Renal cortical epithelial cell (primary cell): ENCODE measurements around the gene PRKCZ. TPM values are rescaled to one million over a fixed set of nuclear protein-coding genes. Genes with fewer than 3 reads are reported as not detected.

Source experiments
- DNase-seq: peaks from one replicate; pipeline ENCODE4 v3.0.0-alpha.2; 2011; ENCODE audit warnings: low read depth
- total RNA-seq: library from RNA; depleted of rRNA; stranded (reverse); fragments of >200 nt; gene quantifications from 2 replicates; pipeline ENCODE4 v1.2.3, GENCODE V29; 2014

Gene PRKCZ
- total RNA-seq, 1 donor from 2014 or later, result 34.6 TPM

GRCh38 chr1:2194319-2194897 is 144.2 kb downstream of the PRKCZ start, which contains the start of gene FAAP20:
FAAP20 (minus strand) TSS chr1:2194772; CDS start chr1:2194749, 23 bp downstream.
- no peak for DNase-seq

- DNase-seq, result peak; percentile 57
These were observed 144.9 kb downstream of the PRKCZ start for GRCh38 chr1:2194898-2195673.

DNA sequence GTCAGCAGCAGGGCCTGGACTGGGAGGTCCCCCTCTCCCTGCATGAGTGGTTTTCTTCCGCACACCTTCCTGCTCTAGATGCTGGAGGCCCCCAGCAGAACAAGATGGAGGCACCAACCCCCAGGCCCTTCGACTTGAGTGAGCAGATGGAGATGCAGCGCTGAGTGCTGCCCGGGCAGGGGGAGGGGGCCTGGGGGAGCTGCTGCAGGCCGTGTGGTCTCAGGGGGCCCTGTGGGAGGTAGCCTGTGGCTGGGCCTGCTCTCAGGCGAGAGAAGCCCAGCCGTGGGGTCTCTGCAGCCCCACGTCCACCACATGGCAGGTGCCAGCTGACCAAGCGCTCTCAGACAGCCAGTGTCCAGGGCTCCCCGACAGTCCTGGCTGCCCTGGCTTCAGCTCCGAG is 145.6 kb downstream of the PRKCZ start:
- DNase-seq, result no peak

- no peak for DNase-seq
These were observed 146.9 kb downstream of the PRKCZ start for GRCh38 chr1:2196901-2197638.

DNA sequence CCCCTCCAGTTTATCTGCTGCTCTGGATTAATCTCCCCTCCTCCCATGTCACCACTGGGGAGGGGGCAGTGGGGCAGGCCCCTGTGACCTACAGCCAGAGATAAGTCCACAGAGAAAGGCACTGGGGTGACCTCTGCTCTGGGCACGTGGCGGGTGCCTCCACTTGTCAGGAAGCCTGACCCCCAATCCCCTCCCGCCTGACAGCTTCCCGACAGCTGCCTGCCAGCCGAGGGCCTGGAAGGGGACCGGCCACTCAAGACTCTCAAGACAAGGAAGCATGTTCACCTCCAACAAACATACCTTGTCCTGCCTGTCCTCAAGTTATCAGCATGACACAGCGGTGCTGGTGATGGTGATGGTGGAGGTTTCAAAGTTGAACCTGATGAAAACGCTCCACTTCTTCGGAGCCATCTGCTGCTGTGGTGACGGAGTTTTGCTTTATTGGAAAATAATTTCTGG is 147.5 kb downstream of the PRKCZ start:
- no peak for DNase-seq

DNA sequence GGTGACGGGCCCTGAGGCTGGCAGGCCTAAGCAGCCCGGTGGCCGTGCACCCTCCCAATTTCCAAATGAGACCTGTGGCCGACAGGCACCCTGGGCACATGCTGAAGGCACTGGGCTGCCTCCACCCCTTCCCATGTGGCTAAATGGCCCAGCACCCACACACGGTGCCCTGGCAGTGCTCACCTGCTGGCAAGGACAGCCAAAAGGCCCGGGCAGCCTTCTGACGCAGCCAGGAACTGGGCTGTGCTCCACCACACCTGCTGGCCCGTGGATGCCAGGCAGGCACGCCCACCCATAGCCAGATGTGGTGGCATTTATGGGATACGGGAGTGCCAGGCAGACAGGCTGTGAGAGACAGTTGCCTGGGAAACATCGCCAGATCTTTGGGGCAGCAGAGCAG is 148.4 kb downstream of the PRKCZ start:
- no peak for DNase-seq

- DNase-seq, result peak; percentile 78
These were observed 149.0 kb downstream of the PRKCZ start for GRCh38 chr1:2199042-2199810.

DNA sequence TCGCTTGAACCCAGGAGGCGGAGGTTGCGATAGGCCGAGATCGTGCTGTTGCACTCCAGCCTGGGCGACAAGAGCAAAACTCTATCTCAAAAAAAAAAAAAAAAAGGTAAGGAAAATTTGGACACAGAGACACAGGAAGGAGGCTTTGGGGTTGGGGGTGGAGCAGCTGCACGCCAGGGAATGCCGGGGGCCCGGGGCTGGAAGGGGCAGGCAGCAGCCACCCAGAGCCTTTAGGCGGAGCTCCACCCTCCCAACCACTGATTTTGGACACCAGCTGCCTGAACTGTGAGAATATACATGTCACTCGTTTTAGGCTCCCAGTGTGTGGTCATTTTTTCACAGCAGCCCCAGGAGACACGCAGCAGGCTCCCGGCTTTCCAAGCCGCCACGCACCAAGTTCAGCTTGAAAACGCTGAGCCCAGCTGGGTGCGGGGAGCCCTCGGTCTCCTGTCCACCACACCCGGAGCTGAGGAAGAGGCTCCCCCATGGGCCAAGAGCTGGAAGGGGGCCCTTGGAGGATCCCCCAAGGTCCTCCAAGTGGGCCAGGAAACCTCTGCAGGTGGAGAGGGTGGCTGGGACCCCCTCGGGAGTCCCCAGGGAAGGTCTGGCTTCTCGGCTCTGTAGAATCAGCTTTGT is 150.2 kb downstream of the PRKCZ start:
- DNase-seq, result no peak

DNA sequence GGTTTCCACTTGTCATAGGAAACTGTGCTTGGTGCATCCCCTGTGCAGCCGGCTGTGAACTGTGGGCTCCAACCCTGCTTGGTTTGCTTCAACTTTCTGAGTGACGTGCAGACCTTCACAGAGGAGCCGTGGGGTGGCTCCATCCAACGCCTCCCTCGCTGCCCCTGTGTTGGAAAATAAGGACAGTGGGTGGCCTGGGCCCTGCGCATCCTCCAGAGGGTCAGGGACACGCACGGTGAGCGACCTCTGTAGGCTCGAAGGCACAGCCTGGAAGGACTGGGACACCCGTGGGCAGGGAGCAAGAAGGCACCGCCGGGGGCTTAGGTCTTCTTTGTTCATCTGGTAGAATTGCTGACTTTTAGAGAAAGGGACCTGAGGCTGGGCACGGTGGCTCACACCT is 150.9 kb downstream of the PRKCZ start:
- no peak for DNase-seq

DNA sequence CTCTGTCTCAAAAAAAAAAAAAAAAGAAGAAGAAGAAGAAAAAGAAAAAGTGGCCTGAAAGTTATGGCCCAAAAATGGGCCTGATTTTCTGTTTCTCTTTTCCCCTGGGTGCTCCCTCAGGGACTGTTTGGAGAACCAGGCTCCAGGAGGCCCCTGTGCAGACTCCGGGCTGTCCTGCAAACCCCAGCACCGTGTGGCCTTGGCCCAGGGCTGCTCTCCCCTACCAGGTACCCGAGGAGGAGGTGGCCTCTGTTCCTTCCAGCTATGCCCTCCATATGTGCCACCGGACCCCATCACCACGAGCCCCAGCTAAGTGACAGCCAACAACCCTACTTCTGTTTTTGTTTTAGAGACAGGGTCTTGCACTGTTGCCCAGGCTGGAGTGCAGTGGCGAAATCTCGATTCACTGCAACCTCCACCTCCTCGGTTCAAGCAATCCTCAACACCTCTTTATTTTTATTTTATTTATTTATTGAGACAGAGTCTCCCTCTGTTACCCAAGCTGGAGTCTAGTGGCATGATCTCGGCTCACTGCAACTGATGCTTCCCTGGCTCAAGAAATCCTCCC is 151.9 kb downstream of the PRKCZ start:
- no peak for DNase-seq

DNA sequence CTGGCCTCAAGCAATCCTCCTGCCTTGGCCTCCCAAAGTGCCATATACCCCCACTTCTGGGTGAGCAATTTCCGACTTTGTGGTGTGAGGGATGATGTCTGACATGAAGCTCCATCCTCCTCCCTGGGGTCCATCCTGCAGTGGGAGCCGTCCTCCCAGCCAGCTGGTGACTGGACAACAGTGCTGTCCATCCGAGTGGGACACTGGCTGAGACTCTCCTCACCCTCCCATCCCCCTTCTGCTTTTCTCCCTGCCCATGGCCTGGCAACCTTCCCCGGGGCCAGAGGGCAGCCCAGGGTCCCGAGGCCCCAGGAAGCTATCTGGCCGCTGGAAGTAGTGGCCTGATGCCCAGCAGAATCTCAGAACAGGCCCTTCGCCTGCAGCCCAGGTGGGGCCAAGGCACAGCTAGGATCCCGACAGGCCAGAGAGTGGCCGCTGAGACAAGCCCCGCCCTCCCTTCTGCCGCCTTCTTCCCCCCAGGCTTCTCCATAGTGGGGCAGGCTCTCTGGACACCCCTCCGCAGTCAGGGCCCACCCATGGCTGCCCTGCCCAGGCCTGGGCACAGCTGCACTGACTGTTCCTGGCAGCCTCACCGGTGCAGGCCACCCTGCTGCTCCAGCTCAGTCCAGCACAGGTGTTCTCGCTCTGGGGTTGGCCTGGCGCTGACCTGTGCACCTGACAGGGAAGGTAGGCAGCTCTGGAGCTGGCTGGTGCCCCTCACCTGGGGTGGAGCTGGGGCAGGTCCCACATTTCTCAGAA is 152.8 kb downstream of the PRKCZ start:
- DNase-seq, result no peak

DNA sequence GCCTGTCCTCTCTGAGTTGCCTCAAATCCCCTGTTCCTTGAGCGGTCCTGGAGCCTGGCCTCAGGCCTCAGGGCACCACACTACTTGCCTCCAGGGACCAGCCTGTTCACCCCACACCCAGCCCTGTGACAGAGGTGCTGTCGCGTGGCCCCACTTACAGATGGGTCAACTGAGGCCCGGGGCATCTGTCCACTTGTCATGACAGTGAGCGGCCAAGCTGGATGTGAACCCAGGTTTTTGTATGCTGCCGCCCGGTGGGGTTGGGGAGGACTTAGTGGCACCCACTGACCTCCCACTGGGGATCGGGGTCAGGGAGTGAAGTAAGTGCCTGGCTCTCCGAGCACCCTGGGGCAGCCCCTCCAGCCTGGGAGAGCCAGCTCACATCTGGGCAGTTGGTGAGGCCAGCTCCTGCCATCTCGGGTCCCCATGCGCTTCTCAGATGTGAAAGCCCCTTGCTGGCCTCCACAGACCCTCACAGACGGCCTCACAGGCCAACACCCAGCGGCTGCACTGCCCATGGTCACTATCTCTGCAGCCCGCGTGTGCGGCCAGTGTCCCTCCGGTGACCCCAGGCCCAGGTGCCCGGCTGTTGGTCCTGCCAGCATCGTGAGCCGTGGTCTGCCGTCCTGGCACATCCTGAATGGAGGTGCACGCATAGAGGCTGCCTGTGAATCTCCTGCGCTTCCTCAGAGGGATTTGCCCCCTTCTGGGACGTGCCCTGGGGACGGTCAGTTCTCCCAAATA is 153.6 kb downstream of the PRKCZ start:
- DNase-seq, result no peak

DNA sequence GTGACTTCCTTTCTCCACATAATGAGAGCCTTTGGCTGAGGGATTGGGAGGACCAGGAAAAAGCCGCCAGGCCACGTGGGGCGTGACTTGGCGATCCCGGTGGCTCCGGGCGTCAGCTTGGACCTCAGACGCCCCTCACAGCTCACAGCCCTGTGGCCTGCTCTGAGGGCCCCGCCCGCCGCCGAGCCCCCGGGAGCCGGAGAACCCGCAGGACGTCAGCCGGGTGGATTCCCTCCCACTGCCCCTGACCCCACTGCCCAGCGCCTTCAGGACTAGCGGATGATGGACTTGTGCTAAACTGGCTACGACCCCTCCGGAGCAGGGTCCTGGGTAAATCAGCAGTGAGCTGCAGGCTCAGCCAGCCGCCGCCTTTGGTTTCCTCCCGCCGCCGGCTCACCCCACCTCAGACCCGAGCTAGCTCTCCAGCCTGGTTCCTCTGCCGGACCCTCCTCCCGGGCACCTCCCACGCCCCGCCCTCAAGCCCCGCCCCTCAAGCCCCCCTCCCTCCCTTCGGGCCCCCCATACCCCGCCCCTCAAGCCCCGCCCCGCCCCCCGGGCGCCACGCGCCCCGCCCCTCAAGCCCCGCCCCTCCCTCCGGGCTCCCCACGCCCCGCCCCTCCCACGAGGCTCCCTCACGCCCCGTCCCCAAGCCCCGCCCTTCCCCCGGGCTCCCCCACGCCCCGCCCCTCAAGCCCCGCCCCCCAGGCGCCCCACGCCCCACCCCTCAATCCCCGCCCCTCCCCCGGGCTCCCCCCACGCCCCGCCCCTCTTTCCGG is 154.4 kb downstream of the PRKCZ start:
- no peak for DNase-seq

DNA sequence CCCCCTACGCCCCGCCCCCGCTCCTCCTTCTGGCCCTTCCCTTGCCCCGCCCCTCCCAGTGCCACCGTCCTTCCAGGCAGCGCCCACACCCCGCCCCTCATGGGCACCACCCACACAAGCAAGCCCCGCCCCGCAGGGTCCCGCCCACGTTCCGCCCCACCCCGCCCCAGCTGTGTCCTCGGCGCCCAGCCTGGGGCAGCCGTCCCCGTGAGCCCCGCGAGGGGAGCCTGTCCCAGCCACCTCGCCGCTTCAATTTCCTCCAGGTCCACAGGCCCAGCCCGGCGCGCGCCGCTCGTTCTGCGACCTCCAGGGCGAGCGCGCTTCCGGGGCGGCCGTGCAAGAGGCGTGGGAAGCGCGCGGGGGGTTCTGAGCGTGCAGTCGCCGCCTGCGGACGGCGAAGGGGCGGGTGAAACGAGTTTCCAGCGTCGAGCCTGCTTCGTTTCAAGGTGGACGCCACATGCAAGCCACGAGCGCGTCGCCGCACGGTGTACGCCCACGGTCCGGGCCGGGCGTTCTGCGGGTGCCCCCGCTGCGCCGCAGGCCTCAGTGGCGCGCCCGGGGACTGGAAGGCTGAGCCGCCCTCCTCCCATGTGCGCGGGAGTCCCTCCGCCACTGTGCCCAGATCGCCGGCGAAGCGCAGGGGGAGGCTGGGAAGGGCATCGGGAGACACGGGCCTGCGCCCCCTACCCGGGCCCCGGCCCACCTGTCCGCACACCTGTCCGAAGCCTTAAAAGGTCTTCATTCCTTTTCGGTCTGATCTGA is 155.2 kb downstream of the PRKCZ start:
- peak; percentile 60 for DNase-seq

DNA sequence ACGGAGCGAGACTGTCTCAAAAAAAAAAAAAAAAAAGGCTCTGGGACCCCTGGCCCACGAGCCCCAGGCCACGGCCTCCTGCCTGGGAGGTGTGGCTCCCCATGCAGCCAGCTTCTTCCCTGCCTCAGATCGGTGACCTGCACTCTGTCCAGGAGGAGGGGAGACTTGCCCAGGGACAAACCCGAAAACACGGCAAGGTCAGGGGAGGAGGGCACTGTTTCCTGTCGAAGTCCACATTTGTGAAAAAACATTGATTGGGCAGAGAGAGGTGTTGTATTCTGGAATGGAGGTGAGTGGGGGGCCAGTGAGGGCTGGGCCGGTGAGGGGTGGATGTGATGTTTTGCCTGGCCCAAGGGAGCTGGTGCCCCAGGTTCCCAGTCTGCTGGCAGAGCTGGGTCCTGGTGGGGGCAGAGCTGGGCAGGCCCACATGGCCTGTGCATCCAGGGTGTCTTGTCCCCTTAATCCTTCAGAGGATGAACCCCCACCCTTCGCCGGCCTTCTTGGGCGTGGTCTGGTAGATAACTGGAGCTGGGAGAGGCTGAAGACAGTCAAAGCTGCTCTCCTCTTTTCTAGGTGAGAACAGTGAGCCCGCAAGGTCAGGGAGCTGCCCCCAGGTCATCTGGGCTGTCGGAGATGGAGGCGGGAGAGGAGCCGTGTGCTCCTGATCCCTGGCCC is 156.7 kb downstream of the PRKCZ start:
- DNase-seq, result no peak

DNA sequence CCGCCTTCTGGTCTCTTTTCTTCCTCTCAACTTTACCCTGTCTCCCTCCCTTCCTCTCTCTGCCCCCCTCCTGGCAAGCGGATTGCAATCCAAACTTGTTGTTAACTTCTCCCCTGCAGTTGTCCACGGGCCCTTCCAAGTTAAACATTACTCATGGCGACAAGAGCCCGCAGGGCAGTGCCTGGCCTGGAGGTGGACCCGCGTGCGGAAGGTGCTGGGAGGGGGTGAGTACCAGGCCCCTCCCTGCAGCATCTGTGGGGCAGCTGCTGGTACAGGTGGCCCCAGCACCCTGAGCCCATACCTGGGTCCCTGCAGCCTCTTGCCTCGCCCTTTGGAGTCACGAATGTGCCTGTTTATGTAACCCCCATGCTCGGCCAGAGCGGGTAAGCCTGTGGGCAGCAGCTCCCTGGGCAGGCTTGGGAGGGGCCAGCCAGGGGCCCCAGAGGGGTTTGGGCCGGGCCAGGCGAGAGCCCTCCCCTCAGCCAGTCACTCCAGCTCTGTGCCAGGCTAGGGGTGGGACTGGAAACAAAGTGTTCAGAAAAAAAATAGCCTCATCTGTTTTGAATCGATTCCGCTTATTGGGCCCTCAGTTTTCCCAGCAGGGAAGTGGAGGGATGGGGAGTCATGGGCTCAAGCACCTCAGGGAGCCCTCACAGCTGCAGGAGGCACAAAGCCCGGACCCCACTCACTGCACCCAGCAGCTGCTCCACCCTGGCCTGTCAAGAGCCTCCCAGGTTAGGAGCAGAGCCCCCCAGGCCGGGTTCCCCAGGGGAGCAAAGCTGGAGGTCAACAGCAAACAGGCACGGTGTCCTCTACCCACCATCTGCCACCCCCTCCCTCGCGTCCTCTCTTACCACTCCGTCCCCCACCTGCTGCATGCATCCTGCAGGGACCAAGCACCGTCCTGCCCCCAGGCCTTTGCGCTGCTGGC is 158.4 kb downstream of the PRKCZ start:
- peak; percentile 88 for DNase-seq
